Vagina (tissue), 2 donors: ENCODE results near the gene CTBP2. TPM values are rescaled to one million over a fixed set of nuclear protein-coding genes. Genes with fewer than 3 reads are reported as not detected.
"Not testable (repeated sequence)": the region's sequence is repeated elsewhere in the genome, so short reads cannot be mapped to it uniquely, and the experiment has no call there.

ENCODE experiments used
- DNase-seq, 2 donors: peaks; one replicate each; pipeline ENCODE4 v3.0.0-alpha.2; 2017; ENCODE audit errors: extremely low spot score in 2 of 2
- H3K27ac ChIP-seq: fragments of 200-600 bp; sonication (generic); one replicate; pipeline ENCODE4 v1.5.1; 2019
- H3K27me3 ChIP-seq: fragments of 200-600 bp; sonication (generic); one replicate; pipeline ENCODE4 v1.5.1; 2019
- H3K36me3 ChIP-seq, 2 donors: fragments of 200-600 bp; sonication (generic); one replicate each; pipeline ENCODE4 v1.5.1; 2017 to 2019
- H3K4me1 ChIP-seq: fragments of 200-600 bp; sonication (generic); one replicate; pipeline ENCODE4 v1.5.1; 2019
- H3K4me3 ChIP-seq, 2 donors: fragments of 200-600 bp; sonication (generic); 1 replicate in 1 of 2; 2 replicates in 1 of 2; pipeline ENCODE4 v1.5.1; 2016 to 2019
- H3K9me3 ChIP-seq: fragments of 200-600 bp; sonication (generic); one replicate; pipeline ENCODE4 v1.5.1; 2019
- CTCF ChIP-seq, 3 experiments: fragments of 450-650 bp in 2 of 3; fragments of 200-600 bp in 1 of 3; sonication (generic) in 1 of 3; IDR thresholded peaks; one replicate each; pipeline ENCODE4 v1.5.1; 2017 to 2019; ENCODE audit warnings: antibody characterized with exemption in 3 of 3, mild to moderate bottlenecking in 2 of 3, moderate library complexity in 2 of 3
- POLR2A ChIP-seq, 2 donors: fragments of 450-650 bp; IDR thresholded peaks; one replicate each; pipeline ENCODE4 v1.6.1; 2017; ENCODE audit warnings: antibody characterized with exemption in 2 of 2, mild to moderate bottlenecking in 2 of 2, moderate library complexity in 2 of 2
- POLR2AphosphoS5 ChIP-seq, 2 donors: sonication (generic); formaldehyde crosslinking; IDR thresholded peaks; one replicate each; pipeline ENCODE4 v1.9.0; 2017; ENCODE audit warnings: antibody characterized with exemption in 2 of 2, mild to moderate bottlenecking in 2 of 2, low read depth in 1 of 2; ENCODE audit not compliant: insufficient read depth in 1 of 2
- intact Hi-C: fragments of 100-400 bp; cut with DNase I; formaldehyde crosslinking; loops from one replicate; pipeline ENCODE4 v1.15.1; 2023
- total RNA-seq: library from RNA; depleted of rRNA; stranded (reverse); fragments of >200 nt; gene quantifications from one replicate; pipeline ENCODE4 v1.2.3, GENCODE V29; 2016

CTBP2 gene
- total RNA-seq, 1 donor from 2014 or later = 74.4 TPM

DNA sequence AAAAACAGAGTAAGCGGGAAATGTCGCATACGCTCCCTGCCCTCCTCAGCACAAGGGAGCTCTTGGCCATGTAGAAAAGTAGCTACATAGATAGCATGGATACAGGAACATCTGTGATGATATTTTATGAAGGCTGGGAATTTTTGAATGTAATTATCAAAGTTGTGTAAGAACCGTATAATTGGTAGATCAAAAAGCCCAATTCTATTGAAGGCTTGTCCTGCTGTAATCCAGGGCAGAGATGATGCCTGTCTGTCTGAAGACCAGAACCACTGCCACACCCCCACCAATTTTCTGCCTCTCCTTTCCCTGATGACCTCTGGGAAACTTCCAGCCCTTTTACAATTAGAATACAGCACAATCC lies 167.0 kb downstream of the CTBP2 start:
- peaks cover 14% of the 10 kb centered on the region for H3K4me1 ChIP-seq
- H3K27ac ChIP-seq = no peak overlapping the region
- no peaks in the 10 kb centered on the region for H3K9me3 ChIP-seq
- H3K27me3 ChIP-seq = no peaks in the 10 kb centered on the region
- no peak overlapping the region for H3K4me3 ChIP-seq
- intact Hi-C loops = no loop called here
- DNase-seq = no peak
- TF ChIP-seq CTCF (IDR thresholded peaks at IDR 0.05) (no peak), POLR2AphosphoS5 (IDR thresholded peaks at IDR 0.05; ENCODE audit: insufficient read depth in 1 of 2, low read depth in 1 of 2) (no peak), POLR2A (IDR thresholded peaks at IDR 0.05) (no peak)
- H3K36me3 ChIP-seq = peaks cover 0 to 45% of the 10 kb centered on the region in 2 donors

GRCh38 chr10:124992462-124993344 lies 167.7 kb downstream of the CTBP2 start:
- intact Hi-C loops = no loop called here
- Histone ChIP-seq H3K9me3 (no peaks in the 10 kb centered on the region), H3K4me3 (no peak overlapping the region), H3K27ac (peak overlapping the region; percentile 2), H3K4me1 (peaks cover 15% of the 10 kb centered on the region), H3K27me3 (no peaks in the 10 kb centered on the region), H3K36me3 (peaks cover 0 to 45% of the 10 kb centered on the region in 2 donors)
- no peak for TF ChIP-seq POLR2A (IDR thresholded peaks at IDR 0.05)
- TF ChIP-seq CTCF (IDR thresholded peaks at IDR 0.05) = peak; percentile 22 to 66 (median 49)
- peak in 1 of 2 donors; percentile 33 for TF ChIP-seq POLR2AphosphoS5 (IDR thresholded peaks at IDR 0.05; ENCODE audit: insufficient read depth in 1 of 2, low read depth in 1 of 2)
- DNase-seq = peak in 1 of 2 donors; percentile 88

GRCh38 chr10:124991835-124992234 lies 168.5 kb downstream of the CTBP2 start:
- no peak for TF ChIP-seq CTCF (IDR thresholded peaks at IDR 0.05)
- no peak for TF ChIP-seq POLR2AphosphoS5 (IDR thresholded peaks at IDR 0.05; ENCODE audit: insufficient read depth in 1 of 2, low read depth in 1 of 2)
- TF ChIP-seq POLR2A (IDR thresholded peaks at IDR 0.05) = no peak
- Histone ChIP-seq H3K4me1 (peaks cover 23% of the 10 kb centered on the region), H3K36me3 (peaks cover 0 to 41% of the 10 kb centered on the region in 2 donors), H3K9me3 (no peaks in the 10 kb centered on the region), H3K4me3 (no peak overlapping the region), H3K27ac (peak overlapping the region; percentile 2), H3K27me3 (no peaks in the 10 kb centered on the region)
- intact Hi-C loops = no loop called here
- no peak for DNase-seq

DNA sequence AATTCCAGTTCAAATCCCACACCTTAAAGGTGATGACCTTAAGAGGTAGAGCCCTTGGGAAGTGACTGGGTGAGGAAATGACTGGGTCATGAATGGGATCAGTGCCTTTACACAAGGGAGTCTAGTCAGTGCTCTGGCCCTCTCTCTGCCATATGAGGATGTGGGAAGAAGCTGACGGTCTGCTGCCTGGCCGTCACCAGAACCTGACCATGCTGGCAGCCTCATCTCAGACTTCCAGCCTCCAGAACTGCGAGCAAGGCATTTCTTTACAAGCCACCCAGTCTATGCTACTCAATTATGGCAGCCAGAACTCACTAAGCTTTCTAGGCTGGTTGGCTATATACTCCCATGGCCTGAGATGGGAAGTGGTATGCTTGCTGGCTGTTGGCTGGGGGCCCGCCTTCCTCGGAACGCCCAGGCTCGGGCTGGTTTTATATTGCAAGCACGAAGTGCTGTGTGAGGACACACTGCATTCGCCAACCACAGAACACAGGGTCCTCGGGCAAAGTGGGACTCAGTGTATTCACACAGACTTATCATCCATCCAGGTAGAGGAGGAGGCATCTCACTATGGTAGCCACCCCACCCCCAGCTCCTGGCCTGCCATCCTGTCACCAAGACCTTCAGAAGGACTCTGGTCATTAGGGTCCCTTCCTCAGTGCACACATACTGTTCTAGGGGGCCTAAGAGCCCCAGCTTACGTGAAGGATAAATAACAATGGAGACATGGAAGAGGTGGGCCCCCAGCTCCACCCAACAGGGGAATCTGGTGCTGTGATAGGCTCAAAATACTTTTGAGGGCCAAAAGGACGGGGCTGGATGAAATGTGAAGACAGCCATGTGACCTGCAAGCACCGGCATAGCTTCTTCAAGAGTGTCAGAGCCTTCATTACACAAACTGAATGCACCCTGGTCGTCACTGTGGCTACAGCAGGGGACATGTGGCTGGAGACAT lies 169.4 kb downstream of the CTBP2 start:
- H3K27me3 ChIP-seq = no peaks in the 10 kb centered on the region
- no peak for DNase-seq
- H3K4me1 ChIP-seq = peaks cover 23% of the 10 kb centered on the region
- intact Hi-C loops = no loop called here
- H3K27ac ChIP-seq = peak overlapping the region; percentile 7
- H3K9me3 ChIP-seq = no peaks in the 10 kb centered on the region
- peaks cover 0 to 36% of the 10 kb centered on the region in 2 donors for H3K36me3 ChIP-seq
- TF ChIP-seq POLR2A (IDR thresholded peaks at IDR 0.05) = no peak
- TF ChIP-seq POLR2AphosphoS5 (IDR thresholded peaks at IDR 0.05; ENCODE audit: insufficient read depth in 1 of 2, low read depth in 1 of 2) = no peak
- no peak overlapping the region for H3K4me3 ChIP-seq

DNA sequence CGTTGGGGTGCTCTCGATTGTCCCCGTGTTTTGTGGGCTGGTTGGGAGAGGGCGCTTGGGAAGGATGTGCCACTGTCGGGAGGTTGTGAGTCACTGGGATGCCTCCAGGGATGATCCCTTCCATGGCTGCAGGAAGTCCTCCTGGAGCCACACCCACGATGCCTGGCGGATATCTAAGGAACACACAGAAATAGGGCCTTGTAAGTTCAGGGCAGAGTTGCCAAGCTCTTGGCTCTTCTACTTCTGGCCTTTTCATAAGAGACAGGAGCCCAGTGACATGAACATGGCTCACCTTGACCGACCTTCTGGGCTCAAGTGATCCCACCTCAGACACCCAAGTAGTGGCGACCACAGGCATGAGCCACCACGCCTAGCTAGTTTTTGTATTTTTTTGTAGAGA lies 170.8 kb downstream of the CTBP2 start:
- no peak overlapping the region for H3K4me3 ChIP-seq
- no peaks in the 10 kb centered on the region for H3K9me3 ChIP-seq
- intact Hi-C loops = no loop called here
- no peak for DNase-seq
- peaks cover 23% of the 10 kb centered on the region for H3K4me1 ChIP-seq
- TF ChIP-seq POLR2AphosphoS5 (IDR thresholded peaks at IDR 0.05; ENCODE audit: insufficient read depth in 1 of 2, low read depth in 1 of 2) (no peak), CTCF (IDR thresholded peaks at IDR 0.05) (no peak), POLR2A (IDR thresholded peaks at IDR 0.05) (no peak)
- H3K27ac ChIP-seq = peak overlapping the region; percentile 7
- H3K36me3 ChIP-seq = peaks cover 0 to 49% of the 10 kb centered on the region in 2 donors
- no peaks in the 10 kb centered on the region for H3K27me3 ChIP-seq

- Histone ChIP-seq H3K4me1 (peaks cover 23% of the 10 kb centered on the region), H3K36me3 (peaks cover 0 to 45% of the 10 kb centered on the region in 2 donors)
- H3K27ac ChIP-seq, intact Hi-C loops, H3K4me3 ChIP-seq, DNase-seq, H3K9me3 ChIP-seq, H3K27me3 ChIP-seq: not testable (repeated sequence)
Observed at GRCh38 chr10:124988753-124989152, 171.6 kb downstream of the CTBP2 start.
